OCI-LY7 (cell line): Measurements from ENCODE around the gene MAP3K14.

Experiments used
- CTCF ChIP-seq: fragments of 200-600 bp; sonication (generic); conservative IDR thresholded peaks from 2 replicates; pipeline ENCODE4 v1.5.1; 2014; ENCODE audit warnings: mild to moderate bottlenecking, antibody characterized with exemption, low read length, moderate library complexity, mixed read lengths
- EZH2phosphoT487 ChIP-seq: fragments of 200-600 bp; sonication (generic); IDR thresholded peaks from 2 replicates; pipeline ENCODE4 v1.6.1; 2018; ENCODE audit warnings: low read depth, borderline replicate concordance, mild to moderate bottlenecking, mixed run types, antibody characterized with exemption, low read length, moderate library complexity, mixed read lengths

GRCh38 chr17:45284176-45285140 lies 32.4 kb downstream of the MAP3K14 start:
- TF ChIP-seq CTCF (peak; percentile 70), EZH2phosphoT487 (no peak)
